ENCODE results near the gene ADCK1.
"Not testable (repeated sequence)": the region's sequence is repeated elsewhere in the genome, so short reads cannot be mapped to it uniquely, and the experiment has no call there.

Gene ADCK1

GRCh38 chr14:77864580-77864979 lies 64.7 kb downstream of the ADCK1 start:
- DNase-seq (ENCODE audit: low read depth in 2 of 2): no peak

DNA sequence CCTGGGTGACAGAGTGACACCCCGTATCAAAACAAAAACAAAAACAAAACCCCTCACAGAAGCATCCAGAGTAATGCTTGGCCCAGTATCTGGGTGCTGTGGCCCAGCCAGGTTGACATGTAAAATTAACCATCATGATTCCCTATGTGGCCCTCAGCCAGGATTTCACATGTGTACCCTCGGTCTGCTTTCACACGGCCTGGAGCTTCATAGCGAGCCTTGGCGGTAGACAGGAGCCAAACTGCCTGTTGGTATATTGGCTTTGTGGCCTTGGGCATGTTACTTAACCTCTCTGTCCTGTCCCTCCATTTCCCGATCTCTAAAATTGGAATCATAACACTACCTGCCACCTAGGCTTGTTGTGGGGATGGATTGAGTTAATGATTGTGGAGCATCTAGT lies 65.5 kb downstream of the ADCK1 start:
- no peak for DNase-seq (ENCODE audit: low read depth in 2 of 2)

DNA sequence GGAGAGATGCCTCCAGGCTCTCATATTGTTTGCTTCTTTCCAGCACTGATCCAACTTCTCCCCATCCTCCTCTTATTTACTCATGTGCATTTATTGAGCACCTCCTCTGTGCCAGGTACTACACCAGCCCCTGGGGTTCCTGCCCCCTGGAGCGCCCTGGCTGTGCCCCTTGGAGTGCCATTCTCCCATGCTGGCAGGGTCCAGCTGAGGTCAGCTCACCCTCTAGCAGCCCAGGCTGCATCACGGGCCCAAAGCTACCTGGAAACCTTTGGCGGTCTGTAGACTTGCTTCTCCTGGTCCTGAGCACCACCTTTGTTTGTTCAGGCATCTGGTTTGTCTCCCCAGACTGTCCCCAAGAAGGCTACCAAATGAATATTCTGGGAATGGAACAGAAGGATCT lies 67.0 kb downstream of the ADCK1 start:
- DNase-seq (ENCODE audit: low read depth in 2 of 2): no peak

DNA sequence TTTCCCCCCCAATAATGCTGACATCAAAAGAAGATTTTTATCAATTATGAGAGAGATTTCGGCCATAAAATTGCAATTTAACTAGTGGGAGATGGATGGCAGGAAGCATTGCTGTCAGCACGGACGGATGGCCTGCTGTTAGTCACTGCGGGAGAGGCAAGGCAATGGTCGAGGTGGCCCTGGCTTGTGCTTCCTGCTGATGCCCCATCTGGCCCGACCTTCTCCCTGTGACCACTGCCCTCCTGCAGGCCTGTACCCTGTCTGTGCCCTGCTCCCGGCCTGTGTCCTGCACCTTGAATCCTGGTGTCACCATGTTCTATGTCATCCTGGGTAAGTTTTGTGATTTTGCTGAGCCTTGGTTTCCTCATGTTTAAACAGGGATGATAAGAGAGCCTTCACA lies 67.6 kb downstream of the ADCK1 start:
- no peak for DNase-seq (ENCODE audit: low read depth in 2 of 2)

DNA sequence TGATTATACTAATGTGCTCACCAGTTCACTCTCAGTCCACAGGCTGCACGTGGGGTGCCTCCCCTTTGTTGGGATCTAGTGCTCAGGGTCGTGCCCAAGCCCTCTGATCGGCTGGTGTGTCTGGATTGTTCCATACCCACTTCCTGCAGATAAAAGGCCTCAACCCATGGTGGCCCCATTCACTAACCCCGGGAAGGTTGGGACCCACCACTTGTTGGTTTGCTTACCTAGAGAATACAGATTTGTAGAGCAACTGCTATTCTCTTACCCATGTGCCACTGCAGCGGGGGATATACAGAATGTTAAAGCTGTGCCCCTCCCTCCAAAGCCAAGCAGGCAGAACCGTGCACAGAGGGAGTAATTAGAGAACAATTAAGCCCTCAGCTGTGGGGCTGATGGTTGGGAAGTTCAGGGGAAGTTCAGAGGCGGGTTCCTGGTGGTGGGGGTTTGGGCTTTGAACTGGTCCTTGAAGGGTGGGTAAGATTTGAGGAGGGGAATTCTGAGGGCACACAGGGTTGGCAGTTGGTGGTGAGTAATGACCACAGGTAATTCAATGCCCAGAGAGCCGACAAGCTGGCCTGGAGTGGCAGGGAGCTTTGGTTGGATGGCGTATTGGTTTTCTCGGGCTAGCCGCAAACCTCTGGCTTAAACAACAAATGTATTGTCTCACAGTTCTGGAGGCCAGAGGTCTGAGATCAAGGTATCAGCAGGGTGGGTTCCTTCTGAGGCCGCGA lies 68.8 kb downstream of the ADCK1 start:
- DNase-seq (ENCODE audit: low read depth in 2 of 2): no peak

GRCh38 chr14:77869340-77869739 lies 69.4 kb downstream of the ADCK1 start:
- DNase-seq (ENCODE audit: low read depth in 2 of 2): no peak

DNA sequence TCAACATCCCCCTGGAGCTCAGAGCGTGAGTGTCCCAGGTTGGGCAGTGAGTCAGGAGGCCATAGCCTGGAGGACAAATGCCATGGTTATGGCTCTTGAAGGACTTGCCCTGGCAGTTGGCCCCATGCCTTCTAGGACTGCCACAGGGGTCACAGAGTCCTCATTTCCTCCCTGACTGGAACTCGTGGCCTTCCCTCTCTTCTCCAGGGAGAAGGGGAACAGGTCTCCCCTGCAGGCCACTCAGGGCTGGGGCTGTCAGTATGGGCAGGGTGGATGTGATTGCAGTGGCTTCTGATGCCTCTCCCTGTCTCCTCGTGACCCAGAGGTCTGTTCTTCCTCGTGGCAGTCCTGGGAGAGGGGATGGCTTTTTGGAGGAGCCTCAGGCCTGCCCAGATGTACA lies 70.7 kb downstream of the ADCK1 start:
- no peak for DNase-seq (ENCODE audit: low read depth in 2 of 2)

- DNase-seq (ENCODE audit: low read depth in 2 of 2): no peak
Measured at GRCh38 chr14:77872152-77872551, 72.2 kb downstream of the ADCK1 start.

DNA sequence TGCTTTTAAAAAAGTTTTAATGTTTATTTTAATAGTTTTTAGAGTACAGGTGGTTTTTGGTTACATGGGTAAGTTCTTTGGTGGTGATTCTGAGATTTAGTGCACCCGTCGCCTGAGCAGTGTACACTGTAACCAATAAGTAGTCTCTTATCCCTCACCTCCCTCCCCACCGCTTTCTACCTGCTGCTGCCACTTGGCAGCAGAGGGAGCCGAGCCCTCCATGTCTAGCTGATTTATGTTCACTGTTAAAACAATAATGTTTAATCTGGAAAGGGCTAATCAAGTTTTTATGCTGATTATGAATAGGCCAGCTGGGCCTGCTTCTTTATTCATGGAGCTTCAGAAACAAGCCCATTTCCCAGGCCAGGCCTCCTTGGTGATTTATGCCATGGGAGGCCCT lies 73.1 kb downstream of the ADCK1 start:
- DNase-seq (ENCODE audit: low read depth in 2 of 2): no peak

GRCh38 chr14:77878783-77879182 lies 78.9 kb downstream of the ADCK1 start:
- no peak for DNase-seq (ENCODE audit: low read depth in 2 of 2)

GRCh38 chr14:77880056-77880455 lies 80.1 kb downstream of the ADCK1 start:
- DNase-seq (ENCODE audit: low read depth in 2 of 2): no peak

DNA sequence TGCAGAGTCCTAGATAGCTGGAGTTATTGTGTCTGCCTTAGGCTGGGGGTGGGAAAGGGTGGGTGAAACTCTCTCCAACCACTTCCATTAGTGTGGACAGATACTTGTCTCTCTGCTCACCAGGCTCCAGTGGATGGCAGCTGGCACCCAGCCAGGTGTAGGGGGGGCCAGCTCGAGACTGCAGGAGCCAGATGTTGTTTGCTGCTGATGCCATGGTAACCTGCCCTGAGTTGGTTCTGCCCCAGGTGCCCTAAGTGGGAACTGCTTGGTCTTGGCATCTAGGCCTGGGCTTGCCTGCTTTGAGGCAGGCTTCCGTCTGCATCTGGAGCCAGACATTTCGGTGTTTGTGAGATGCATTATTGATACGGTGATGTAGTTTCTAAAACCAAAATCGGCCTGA lies 82.2 kb downstream of the ADCK1 start:
- DNase-seq (ENCODE audit: low read depth in 2 of 2): no peak

- no peak for DNase-seq (ENCODE audit: low read depth in 2 of 2)
Measured at GRCh38 chr14:77882636-77883035, 82.7 kb downstream of the ADCK1 start.

GRCh38 chr14:77883131-77883846 lies 83.4 kb downstream of the ADCK1 start:
- no peak for DNase-seq (ENCODE audit: low read depth in 2 of 2)

GRCh38 chr14:77883847-77884238 lies 83.9 kb downstream of the ADCK1 start:
- no peak for DNase-seq (ENCODE audit: low read depth in 2 of 2)

- no peak for DNase-seq (ENCODE audit: low read depth in 2 of 2)
Measured at GRCh38 chr14:77885367-77885766, 85.5 kb downstream of the ADCK1 start.

DNA sequence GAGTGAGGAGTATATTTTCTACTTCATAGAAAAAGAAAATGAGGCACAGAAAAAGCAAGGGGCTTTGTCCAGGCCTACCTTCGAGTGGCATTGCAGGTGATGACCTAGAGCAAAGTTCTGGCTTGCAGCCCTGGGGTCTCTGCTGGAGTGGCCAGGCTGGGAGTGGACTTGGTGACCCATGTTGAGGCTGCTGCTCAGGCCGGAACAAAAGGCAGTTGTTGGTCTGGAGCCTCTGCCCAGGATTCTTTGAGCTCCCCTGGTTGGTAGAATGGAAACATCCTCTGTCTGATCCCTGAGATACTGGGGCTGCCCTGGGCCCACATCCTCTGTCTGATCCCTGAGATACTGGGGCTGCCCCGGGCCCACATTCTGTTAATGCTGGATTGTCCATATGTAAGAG lies 86.1 kb downstream of the ADCK1 start:
- no peak for DNase-seq (ENCODE audit: low read depth in 2 of 2)

DNA sequence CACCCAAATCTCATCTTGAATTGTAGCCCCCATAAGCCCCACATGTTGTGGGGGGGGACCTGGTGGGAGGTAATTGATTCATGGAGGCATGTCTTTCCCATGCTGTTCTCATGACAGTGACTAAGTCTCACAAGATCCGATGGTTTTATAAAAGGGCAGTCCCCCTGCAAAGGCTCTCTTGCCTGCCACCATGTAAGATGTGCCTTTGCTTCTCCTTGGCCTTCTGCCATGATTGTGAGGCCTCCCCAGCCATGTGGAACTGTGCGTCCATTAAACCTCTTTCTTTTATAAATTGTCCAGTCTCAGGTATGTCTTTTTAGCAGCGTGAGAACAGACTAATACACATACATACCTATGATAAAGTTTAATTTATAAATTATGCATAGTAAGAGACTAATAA lies 89.0 kb downstream of the ADCK1 start:
- not testable (repeated sequence) for DNase-seq (ENCODE audit: low read depth in 2 of 2)

DNA sequence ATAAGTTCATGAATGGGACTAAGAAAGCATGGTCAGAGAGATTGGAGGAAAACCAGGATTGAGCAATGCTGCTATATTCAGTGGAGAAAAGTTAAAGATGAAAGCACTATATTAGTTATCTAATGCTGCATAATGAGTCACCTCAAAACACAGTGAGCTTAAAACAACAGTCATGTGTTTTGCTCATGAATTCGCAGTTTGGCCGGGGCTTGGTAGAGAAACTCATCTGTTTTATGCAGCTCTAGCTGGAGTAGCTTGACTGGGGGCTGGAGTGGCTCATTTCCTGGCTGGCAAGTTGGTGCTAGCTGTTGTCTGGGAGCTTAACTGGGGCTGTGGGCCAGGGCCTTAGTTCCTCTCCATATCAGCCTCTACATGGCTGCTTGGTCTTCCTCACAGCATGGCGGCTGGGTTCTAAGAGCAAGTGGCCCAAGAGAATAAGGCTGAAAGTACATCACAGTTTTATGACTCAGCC lies 90.1 kb downstream of the ADCK1 start:
- DNase-seq (ENCODE audit: low read depth in 2 of 2): no peak

DNA sequence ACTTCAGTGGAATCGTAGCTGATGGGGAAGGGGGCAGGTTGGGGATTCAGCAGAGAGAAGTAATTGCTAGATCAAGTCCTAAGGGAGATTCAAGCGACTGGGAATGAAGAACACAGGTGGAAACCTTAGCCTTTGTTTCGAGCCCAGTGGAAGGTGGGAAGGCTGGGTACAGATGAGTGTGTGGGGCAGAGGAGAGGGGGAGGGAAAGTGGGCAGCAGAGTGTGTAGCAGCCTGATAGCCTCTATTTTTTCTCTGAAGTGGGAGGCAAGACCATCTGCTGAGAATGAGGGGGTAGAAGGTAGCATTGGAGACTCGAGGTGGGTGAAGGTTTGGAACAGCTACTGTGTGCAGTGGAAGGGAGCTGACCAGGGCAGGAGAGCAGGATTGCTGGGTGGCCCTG lies 91.0 kb downstream of the ADCK1 start:
- no peak for DNase-seq (ENCODE audit: low read depth in 2 of 2)

- no peak for DNase-seq (ENCODE audit: low read depth in 2 of 2)
Measured at GRCh38 chr14:77892381-77892871, 92.5 kb downstream of the ADCK1 start.

- DNase-seq (ENCODE audit: low read depth in 2 of 2): no peak
Measured at GRCh38 chr14:77892890-77893484, 93.1 kb downstream of the ADCK1 start.

DNA sequence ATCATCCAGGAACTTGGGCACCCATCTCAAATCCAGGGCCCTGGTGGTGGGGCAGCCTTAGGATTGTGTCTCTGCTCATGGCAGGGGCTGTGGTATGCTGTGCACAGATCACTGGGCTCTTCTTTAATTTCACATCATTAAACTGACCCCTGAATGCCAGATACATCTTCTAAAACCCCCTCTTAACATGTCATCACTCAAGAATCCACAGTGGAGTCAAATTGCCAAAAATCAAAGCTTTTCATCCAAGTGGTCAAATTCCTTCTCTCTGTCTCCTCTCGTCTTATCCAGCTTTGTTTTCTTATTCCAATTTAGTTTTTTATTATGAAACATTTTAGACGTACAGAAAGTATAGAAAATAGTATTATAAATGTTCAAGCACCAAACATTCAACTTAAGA lies 97.5 kb downstream of the ADCK1 start:
- DNase-seq (ENCODE audit: low read depth in 2 of 2): no peak
